Subcutaneous abdominal adipose tissue (tissue), 5 donors: ENCODE data around the gene ALG8.

Experiments
- H3K27ac ChIP-seq: one replicate; pipeline ENCODE4 v1.7.0; 2013; ENCODE audit warnings: low read depth, mild to moderate bottlenecking, inconsistent platforms, low read length, moderate library complexity
- H3K27me3 ChIP-seq, 5 donors: one replicate each; pipeline ENCODE4 v1.7.0; 2013; ENCODE audit warnings: low read length in 5 of 5, inconsistent platforms in 1 of 5; ENCODE audit not compliant: control insufficient read depth in 5 of 5, insufficient read depth in 4 of 5
- H3K36me3 ChIP-seq, 5 donors: one replicate each; pipeline ENCODE4 v1.7.0; 2013; ENCODE audit warnings: low read length in 5 of 5; ENCODE audit not compliant: control insufficient read depth in 5 of 5, insufficient read depth in 5 of 5
- H3K4me1 ChIP-seq, 5 donors: one replicate each; pipeline ENCODE4 v1.7.0; 2013; ENCODE audit warnings: low read length in 5 of 5, mild to moderate bottlenecking in 3 of 5, moderate library complexity in 1 of 5; ENCODE audit not compliant: control insufficient read depth in 5 of 5, insufficient read depth in 5 of 5
- H3K4me3 ChIP-seq, 5 donors: one replicate each; pipeline ENCODE4 v1.7.0; 2013; ENCODE audit warnings: low read length in 5 of 5, low read depth in 1 of 5
- H3K9ac ChIP-seq, 5 donors: one replicate each; pipeline ENCODE4 v1.7.0; 2013; ENCODE audit warnings: low read length in 5 of 5, mild to moderate bottlenecking in 4 of 5, moderate library complexity in 3 of 5
- H3K9me3 ChIP-seq, 5 donors: one replicate each; pipeline ENCODE4 v1.7.0; 2013; ENCODE audit warnings: low read length in 5 of 5; ENCODE audit not compliant: control insufficient read depth in 5 of 5
- donor health status: healthy.
- donor health status: healthy.
- donor health status: healthy.
- donor health status: healthy.
- donor health status: healthy.

The ALG8 gene

GRCh38 chr11:78139422-78140391, at the start of gene ALG8:
Gene ALG8 (minus strand): TSS chr11:78139626. CDS start chr11:78139588, 38 bp downstream.
- H3K27me3 ChIP-seq = no peaks in the 10 kb centered on the region
- peak within 1 kb of the TSS; percentile 81 to 96 (median 93) for H3K4me3 ChIP-seq
- H3K9me3 ChIP-seq = no peaks in the 10 kb centered on the region
- peak within 1 kb of the TSS; percentile 65 to 97 (median 91) for H3K9ac ChIP-seq
- peak within 1 kb of the TSS; percentile 83 for H3K27ac ChIP-seq
- H3K36me3 ChIP-seq = peaks cover 0 to 4% (median 0%) of the 10 kb centered on the region in 5 donors
- peaks cover 4 to 30% (median 30%) of the 10 kb centered on the region in 5 donors for H3K4me1 ChIP-seq

GRCh38 chr11:78188286-78189173, 49.1 kb upstream of the ALG8 start, which contains the start of the genes KCTD21 and USP35:
Gene KCTD21 (minus strand): TSS chr11:78188626. CDS start chr11:78174554, 14,072 bp downstream.
Gene USP35 (plus strand): TSS chr11:78188919. CDS start chr11:78196246, 7,327 bp downstream.
- H3K4me3 ChIP-seq = peak within 1 kb of the TSS; percentile 84 to 97 (median 91)
- peak within 1 kb of the TSS; percentile 94 for H3K27ac ChIP-seq
- H3K36me3 ChIP-seq = peaks cover 0 to 6% (median 0%) of the 10 kb centered on the region in 5 donors
- H3K27me3 ChIP-seq = no peaks in the 10 kb centered on the region
- H3K9ac ChIP-seq = peak within 1 kb of the TSS; percentile 76 to 94 (median 84)
- peaks cover 6 to 63% (median 48%) of the 10 kb centered on the region in 5 donors for H3K4me1 ChIP-seq
- H3K9me3 ChIP-seq = no peaks in the 10 kb centered on the region

GRCh38 chr11:78187366-78188285, 48.2 kb upstream of the ALG8 start:
- H3K4me1 ChIP-seq = peaks cover 6 to 54% (median 44%) of the 10 kb centered on the region in 5 donors
- H3K4me3 ChIP-seq = peak overlapping the region; percentile 84 to 97 (median 91)
- H3K27ac ChIP-seq = peak overlapping the region; percentile 94
- H3K36me3 ChIP-seq = peaks cover 0 to 7% (median 0%) of the 10 kb centered on the region in 5 donors
- peak overlapping the region; percentile 76 to 94 (median 84) for H3K9ac ChIP-seq
- H3K9me3 ChIP-seq = no peaks in the 10 kb centered on the region
- no peaks in the 10 kb centered on the region for H3K27me3 ChIP-seq

GRCh38 chr11:78181185-78181584, 41.8 kb upstream of the ALG8 start:
- H3K36me3 ChIP-seq = peaks cover 0 to 22% (median 10%) of the 10 kb centered on the region in 5 donors
- H3K4me1 ChIP-seq = peaks cover 0 to 11% (median 2%) of the 10 kb centered on the region in 5 donors
- no peaks in the 10 kb centered on the region for H3K9me3 ChIP-seq
- H3K4me3 ChIP-seq = no peak overlapping the region
- no peak overlapping the region for H3K27ac ChIP-seq
- no peaks in the 10 kb centered on the region for H3K27me3 ChIP-seq
- H3K9ac ChIP-seq = no peak overlapping the region

- Histone ChIP-seq H3K27ac (no peak overlapping the region), H3K4me3 (no peak overlapping the region), H3K27me3 (no peaks in the 10 kb centered on the region), H3K9ac (no peak overlapping the region), H3K4me1 (peaks cover 0 to 9% (median 2%) of the 10 kb centered on the region in 5 donors), H3K9me3 (no peaks in the 10 kb centered on the region), H3K36me3 (peaks cover 0 to 21% (median 10%) of the 10 kb centered on the region in 5 donors)
Observed at GRCh38 chr11:78180751-78181150, 41.3 kb upstream of the ALG8 start.

GRCh38 chr11:78179459-78180071, 40.1 kb upstream of the ALG8 start:
- Histone ChIP-seq H3K27ac (no peak overlapping the region), H3K27me3 (no peaks in the 10 kb centered on the region), H3K9me3 (no peaks in the 10 kb centered on the region), H3K36me3 (peaks cover 0 to 21% (median 9%) of the 10 kb centered on the region in 5 donors), H3K4me3 (no peak overlapping the region), H3K4me1 (peaks cover 0 to 8% (median 0%) of the 10 kb centered on the region in 5 donors), H3K9ac (no peak overlapping the region)

- no peaks in the 10 kb centered on the region for H3K9me3 ChIP-seq
- peaks cover 0 to 35% (median 28%) of the 10 kb centered on the region in 5 donors for H3K36me3 ChIP-seq
- peaks cover 0 to 2% (median 0%) of the 10 kb centered on the region in 5 donors for H3K4me1 ChIP-seq
- no peaks in the 10 kb centered on the region for H3K27me3 ChIP-seq
- no peak overlapping the region for H3K4me3 ChIP-seq
- no peak overlapping the region for H3K9ac ChIP-seq
- H3K27ac ChIP-seq = no peak overlapping the region
Observed at GRCh38 chr11:78177216-78177615, 37.8 kb upstream of the ALG8 start.

- Histone ChIP-seq H3K9me3 (no peaks in the 10 kb centered on the region), H3K27me3 (no peaks in the 10 kb centered on the region), H3K36me3 (peaks cover 0 to 41% (median 32%) of the 10 kb centered on the region in 5 donors), H3K9ac (no peak overlapping the region), H3K27ac (no peak overlapping the region), H3K4me1 (peaks cover 0 to 2% (median 0%) of the 10 kb centered on the region in 5 donors), H3K4me3 (no peak overlapping the region)
Observed at GRCh38 chr11:78176605-78177141, 37.2 kb upstream of the ALG8 start.
